Adrenal gland (tissue), 5 donors: Measurements from ENCODE around the gene AK5.

Experiments used
- CTCF ChIP-seq, 6 experiments: fragments of 450-650 bp in 4 of 6; fragments of 200-600 bp in 2 of 6; sonication (generic) in 1 of 6; IDR thresholded peaks; 1 replicate in 5 of 6; 2 replicates in 1 of 6; pipeline versions ENCODE4 v1.5.1 to v1.8.0; 2016 to 2021; ENCODE audit warnings: antibody characterized with exemption in 6 of 6, mild to moderate bottlenecking in 2 of 6, moderate library complexity in 1 of 6
- POLR2A ChIP-seq, 2 donors: fragments of 450-650 bp; IDR thresholded peaks; one replicate each; pipeline ENCODE4 v1.6.1; 2017; ENCODE audit warnings: antibody characterized with exemption in 2 of 2, mild to moderate bottlenecking in 2 of 2, moderate library complexity in 1 of 2
- donor health status: DM: no; HTN: no; CAD: no.

- TF ChIP-seq CTCF (IDR thresholded peaks at IDR 0.05), result no peak
- TF ChIP-seq POLR2A (IDR thresholded peaks at IDR 0.05), result no peak
Observed at GRCh38 chr1:77484334-77484733, 202.5 kb downstream of the AK5 start.
